Ramos (cell line): ENCODE measurements around the gene CCBE1.

Experiments used
- in situ Hi-C: fragments of 300-500 bp; cut with MboI; formaldehyde crosslinking; loops from one replicate; pipeline ENCODE4 v1.14.3; 2022; ENCODE audit warnings: low sequenced_read_pairs; ENCODE audit not compliant: unreplicated experiment

The CCBE1 gene

DNA sequence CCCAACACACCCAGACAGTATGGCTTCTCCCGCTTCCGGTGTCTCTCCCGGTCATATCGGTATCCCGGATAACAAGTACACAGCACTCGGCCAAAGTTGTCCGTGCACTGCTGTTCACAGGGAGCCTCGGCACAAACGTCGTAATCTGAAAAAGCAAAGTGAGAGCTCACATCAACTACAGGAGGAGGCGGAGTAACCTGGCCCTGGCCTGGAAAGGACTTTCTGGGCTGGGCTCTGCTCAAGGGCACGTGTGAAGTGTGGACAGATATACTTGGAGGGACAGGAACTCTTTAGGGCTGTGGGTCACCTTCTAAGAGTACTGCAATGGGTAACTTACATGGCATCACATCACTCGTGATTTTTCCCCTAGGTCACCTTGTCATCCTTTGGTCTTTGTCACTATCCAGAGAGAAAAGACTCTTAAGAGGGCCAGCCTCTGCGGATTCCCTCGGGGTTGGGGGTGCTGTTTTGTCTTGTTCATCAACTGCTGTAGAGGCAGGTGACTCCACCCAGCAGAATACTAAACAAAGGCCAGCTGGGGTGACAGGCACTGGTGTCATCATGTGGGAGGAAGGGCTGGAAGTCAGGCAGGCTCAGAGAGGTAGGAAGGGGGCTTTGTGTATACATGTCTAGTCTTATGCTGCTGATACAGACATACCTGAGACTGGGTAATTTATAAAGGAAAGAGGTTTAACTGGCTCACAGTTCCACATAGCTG, 227.6 kb downstream of the CCBE1 start:
- in situ Hi-C loops, result no loop called here

DNA sequence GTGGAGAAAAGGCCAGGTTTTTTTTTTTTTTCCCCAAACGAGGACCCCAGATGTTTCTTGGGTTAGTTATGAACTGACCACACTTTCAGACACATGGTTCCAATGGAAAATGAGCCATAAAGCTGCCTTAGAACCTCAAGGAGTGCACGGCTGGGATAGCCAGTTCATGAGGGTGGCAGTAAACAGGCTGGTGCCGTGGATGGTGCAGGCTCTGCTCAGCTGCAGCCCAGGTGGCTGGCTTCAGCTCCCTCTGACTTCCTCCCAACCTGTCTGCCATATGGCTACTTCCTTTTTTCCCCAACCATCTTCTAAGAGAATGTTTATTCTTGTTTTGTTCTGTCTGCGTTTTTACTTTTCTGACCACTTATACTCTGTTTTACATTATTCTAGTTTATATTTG, 228.4 kb downstream of the CCBE1 start:
- in situ Hi-C loops, result no loop called here

DNA sequence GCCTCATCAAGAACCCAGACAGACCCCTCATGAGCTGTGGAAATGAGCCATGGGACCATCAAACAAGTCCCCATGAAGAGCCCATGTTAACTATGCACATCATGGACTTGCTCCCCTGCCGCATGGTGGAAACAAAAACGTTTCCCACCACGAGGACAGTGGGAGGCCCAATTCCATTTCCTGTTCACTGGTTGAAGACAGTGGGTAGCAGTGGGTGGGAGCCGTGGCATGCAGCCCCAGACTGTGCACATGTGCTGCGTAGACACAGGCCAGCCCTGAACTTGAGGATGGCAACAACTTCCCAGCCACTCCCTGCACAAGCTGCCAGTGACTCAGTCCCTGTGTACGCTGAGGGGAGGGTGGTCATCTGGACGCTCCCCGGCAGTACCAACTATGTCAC, 229.7 kb downstream of the CCBE1 start:
- in situ Hi-C loops, result no loop called here

DNA sequence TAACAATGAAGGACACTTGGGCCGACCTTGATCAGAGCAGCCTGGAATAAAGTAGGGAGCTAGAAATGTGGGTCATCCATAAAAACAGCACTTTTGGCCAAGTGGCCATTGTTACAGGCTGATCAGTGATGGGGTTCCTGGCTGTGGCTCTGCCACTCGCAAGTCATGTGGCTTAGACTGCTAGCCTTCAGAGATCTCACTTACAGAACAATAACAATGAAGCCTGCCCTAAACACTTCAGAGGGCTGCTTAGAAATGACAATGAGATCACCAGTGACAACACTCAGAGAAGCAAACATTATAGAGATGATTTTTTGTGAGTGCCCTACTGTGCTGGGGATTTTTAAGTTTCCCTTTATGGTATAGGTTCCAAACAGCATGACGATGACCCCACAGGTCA, 230.2 kb downstream of the CCBE1 start:
- in situ Hi-C loops, result no loop called here

DNA sequence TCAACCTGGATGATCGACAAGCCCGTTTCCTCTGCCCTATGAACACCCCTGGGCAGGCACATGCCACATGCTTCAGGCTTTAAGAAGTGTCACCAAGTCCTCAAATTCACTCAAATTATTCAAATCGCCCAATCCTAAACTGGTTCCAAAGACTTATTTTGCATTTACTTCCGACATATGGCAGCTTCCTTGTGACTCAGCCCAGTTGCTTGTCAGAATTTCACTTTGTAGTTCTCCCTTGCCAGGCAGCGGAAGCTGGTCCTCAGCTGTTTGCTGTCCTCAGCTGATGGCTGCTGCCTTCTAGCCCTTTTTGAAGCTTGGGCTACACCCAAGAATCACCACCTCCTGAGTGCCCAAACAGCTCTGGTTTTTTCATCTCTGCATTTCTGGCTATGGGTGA, 232.7 kb downstream of the CCBE1 start:
- in situ Hi-C loops, result no loop called here

DNA sequence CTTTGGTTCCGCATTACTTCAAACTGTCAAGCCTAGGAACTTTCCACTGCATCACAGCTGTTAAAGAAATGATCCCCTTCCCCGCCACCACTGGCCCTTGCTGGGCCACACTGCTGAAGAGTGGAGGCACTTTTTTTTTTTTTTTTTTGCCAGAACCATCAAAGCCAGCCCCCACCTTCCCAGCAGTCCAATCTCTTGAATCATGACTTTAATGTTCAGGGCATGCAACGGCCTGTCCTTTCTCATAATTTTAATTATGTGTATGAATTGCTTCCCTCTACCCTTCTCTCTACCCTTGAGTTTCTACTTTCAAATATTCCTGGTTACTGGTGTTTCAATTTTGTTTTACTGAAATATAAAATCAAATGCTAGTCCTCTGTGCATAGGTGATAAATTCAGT, 236.1 kb downstream of the CCBE1 start:
- in situ Hi-C loops, result no loop called here

DNA sequence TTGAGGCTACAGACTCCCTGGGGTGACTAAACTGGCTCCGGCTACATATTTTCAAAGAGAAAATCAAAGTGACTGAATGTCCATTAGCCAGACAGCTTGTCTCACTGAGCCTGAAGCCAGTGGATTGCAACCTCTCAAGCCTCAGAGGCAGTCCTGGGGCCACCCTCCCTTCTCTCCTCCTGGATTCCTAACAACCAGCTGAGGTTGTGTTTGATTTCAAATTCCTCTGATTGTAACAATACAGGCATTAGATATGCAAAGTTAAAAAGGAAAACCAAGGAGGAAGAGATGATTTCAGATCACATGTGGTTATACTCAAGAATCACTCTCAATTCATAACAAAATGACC, 237.2 kb downstream of the CCBE1 start:
- in situ Hi-C loops, result no loop called here

DNA sequence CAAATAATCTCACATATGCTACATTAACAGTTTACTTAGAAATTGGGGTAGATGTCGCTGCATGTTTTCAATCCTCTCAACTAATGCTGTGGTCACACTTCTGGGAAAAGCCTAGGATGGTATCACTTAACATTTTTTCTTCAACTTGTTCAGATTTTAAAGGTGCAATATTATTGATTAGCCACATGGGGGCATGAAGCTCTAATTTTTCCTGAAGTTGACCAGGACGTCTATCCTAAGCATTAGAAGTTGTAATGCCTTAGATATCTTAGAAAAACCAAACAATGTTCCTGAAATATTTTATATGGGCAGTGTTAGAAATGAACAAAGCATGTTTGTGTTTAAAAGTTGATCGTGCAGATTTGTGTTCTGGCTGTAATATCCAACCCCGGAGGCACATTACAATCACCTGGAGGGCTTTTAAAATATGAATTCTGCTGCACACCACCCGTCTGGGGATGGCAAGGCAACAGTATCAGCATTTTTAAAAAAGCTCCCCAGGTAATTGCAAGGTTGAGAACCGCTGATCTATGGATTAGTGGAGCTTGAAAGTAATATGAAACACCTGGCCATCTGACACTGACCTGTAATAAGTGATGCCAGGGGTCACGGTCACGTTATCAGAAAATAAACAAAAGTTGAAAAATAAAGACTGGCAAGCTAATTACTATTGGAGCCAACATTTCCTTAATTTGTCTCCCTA, 237.7 kb downstream of the CCBE1 start:
- in situ Hi-C loops, result no loop called here

DNA sequence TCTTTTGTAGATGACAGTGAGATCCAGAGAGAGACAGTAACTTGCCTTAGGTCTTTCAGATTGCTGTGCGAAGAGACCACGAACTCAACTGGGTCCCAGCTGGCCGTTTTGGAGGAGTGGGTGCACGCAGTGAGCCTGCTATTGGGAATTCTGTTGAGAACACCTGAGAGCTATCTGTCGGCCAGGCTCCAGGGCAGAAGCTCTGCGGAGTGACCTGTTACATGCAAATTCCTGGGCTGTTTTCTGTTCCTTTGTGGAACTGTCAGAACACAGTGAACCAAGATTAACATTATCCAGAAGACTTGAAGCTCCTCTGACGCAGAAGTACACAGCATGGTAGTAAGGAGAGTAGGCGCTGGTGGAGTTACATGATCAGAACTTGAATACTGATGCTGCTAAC, 238.6 kb downstream of the CCBE1 start:
- in situ Hi-C loops, result no loop called here

DNA sequence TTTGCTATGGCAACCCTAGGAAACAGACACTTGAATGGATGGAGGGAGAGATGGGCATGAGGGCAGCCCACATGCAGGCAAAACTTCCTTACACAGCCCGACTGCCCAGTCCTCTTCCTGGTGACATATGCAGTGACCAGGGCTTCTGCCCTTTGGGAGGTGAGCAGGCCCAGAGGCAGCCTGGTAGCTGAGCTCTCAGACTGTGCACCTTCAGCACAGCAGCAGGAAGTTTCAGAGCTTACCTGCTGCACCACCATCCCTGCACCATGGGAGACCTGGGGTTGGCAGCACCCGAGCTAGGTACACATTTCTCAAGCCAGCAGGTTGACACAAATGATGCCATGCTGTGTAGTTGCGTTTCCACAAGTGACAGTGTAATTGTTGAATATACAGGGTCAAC, 240.6 kb downstream of the CCBE1 start:
- in situ Hi-C loops, result no loop called here

DNA sequence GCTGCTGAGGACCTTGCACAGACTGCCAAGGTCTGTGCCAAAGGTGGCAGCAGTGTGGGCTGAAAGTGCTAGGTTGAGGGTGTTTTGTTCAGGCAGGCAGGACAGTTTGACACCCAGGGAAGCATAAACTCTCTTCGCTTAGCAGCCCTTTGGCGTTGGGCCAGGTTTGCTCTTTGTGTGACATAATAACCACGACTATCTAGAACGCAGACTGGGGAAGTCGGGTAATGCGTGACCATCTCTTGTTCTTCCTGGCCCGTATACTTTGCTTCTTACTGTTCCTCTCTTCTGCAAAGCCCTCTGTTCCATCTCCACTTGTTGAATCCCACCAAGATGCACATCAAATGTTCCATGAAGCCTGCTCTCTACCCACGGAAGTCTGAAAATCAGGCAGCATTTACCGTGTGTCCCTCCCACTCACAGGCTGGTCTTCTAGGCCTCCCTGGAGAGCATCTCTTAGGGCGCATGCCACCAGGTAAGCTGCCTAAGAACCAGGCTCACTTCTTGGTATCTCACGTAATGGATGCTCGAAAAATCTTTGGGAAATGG, 241.4 kb downstream of the CCBE1 start:
- in situ Hi-C loops, result no loop called here

DNA sequence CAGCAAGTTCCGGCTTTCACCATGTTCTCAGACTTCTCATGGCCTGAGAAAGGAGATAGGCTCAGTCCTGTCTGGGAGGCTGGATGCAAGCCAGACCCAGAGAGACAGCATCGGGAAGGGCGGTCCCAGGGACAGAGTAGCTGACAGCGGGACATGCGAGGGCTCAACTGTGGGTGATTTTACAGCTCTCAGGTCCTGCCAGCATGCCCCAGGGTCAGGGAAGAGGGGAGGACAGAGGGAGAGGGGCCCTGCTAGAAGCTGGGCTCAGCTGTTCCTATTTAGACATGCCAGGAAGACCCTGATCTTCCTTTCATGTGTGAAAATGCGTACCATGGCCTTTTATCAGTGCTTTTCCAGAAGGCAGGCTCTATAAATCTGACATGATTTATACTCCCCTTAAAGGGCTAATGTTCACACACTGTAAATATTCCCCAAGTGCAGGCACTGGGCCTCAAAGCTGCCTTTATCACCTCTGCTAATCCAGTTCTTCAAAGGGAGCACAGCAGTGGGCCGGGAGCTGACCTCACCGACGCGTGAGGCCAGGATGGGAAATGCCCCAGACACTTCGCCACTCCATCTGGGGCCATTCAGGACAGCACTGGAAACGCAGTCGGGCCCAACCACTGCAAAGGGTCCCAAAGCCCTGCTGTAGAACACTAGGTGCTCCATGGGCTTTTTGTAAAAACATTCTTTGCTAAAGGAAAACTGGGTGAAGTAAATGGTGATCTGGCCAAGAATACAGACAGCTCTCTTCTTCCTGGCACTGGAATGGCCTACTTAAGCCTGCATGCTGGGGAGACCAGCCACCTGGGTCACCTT, 242.1 kb downstream of the CCBE1 start:
- in situ Hi-C loops, result no loop called here

DNA sequence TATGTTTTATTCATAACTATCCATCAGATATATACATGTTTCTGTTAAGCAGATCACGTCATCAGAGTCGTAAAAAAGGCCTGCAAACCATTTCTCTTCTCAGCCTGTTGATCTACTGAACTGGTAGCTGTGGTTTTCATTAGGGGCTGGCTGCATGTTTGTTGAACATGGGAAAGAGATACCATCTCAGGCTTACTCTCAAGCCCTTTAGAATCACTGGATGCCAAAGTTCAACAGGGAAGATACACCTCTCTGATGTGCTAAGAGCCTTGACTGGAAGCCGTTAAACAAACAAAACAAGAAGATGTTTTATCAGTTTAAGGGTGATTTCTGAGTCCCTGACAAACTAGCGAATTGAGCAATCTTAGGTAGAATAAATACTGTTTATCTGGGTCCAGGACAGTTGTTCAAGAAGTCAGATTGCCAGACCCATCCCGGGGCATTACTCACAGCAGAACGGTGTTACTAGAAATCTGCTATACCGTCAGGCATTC, 243.7 kb downstream of the CCBE1 start:
- in situ Hi-C loops, result no loop called here

DNA sequence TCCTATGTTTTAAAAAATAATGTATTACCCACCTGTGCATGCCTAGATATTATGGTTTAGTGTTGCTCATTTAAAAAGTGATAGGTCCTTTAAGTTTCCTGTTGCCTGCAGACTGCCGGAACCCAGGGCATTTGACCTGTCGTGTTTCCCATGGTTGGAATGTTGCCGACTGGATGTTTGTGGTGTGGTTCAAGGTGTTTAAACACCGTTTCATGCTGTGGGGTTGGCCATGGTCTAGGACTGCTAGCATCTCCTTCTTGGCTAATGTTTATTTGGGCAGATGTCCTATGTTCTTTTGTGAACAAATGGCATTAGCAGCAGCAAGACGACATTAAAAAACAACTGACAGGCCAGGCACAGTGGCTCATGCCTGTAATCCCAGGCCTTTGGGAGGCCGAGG, 245.3 kb downstream of the CCBE1 start:
- in situ Hi-C loops, result no loop called here

DNA sequence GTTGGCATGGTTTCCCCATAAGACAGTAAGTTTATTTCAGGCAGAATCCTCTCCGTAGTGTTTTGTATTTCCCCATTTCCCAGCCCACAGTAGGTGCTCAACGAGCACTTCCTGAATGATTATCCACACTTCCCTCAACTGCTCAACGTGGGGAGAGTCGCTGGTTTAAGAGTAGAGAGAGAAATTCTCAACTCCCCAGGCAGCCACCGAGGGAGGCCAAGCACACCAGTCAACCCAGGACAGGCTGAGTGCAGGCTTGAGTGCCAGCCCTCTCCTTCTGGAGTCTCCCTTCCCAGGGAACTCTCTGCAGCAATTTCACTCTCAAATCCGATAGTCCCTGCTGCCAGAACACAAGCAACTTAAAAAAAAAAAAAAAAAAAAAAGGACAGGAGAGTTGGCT, 246.2 kb downstream of the CCBE1 start:
- in situ Hi-C loops, result no loop called here

DNA sequence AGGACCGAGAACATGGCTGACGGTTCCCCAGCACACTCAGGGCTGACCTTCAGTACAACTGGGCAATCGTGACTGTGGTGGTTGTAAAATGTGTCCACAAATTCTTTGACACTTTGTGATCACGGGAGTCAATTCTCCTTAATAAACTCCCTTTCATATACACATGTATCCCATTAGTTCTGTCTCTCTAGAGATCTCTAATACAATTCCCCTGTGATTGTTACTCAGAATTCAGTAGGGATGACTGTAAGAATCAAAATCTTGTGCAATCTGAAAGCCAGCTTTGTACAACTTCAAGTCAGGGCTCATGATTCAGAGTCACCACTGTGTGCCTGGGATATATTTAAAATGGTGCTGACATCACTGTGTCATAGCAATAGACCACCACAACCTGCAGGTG, 248.7 kb downstream of the CCBE1 start:
- in situ Hi-C loops, result no loop called here

DNA sequence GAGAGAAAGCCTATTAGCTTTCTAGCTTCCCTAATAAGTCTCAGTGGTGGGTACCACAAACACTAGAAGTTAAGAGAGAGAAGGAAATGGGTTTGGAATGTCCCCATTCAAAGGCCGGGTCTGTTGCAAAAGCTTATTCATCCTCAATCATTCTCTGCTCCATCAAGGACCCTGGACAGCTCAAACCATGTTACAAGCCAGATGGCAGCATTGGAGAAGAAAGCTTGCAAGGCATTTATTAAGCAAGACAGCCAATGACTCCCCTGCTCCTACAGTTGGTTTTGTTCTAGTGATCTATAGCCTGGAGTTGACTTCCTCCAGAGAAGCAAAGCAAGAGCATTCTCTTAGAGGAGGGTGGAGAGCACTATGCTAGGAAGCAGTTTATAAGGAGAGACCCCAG, 251.2 kb downstream of the CCBE1 start:
- in situ Hi-C loops, result no loop called here

DNA sequence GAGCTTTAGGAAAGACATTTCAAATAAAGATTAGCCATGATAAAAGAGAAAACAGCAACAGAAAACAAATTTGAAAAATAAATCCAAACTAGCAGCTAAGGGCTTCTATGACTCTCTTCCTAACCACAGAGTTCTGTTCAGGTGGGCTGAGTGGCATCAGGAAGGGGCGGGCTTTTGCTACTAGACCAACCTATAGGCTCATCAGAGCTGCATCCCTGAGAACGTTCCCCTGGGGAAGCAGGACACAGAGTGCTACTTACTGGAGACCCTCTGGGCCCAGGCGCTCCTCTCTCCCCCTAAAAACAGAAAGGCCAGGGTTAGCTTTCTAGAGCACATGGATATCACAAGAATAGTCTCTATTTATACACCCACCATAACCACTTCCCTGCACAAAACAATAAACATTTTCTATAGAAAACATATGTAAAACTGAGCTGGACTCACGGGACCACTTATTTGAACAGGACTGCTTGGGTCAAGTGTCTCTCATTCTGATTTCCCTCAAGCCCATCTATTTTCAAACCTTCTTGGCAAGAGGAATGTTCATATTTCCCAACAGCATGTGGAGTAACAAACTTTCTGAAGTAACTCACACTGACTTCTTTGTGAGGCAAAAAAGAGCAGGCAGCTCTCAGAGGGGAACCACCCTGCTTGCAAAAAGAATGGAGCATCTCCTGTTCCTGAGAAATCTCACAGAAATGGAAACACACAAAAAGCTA, 259.2 kb downstream of the CCBE1 start:
- in situ Hi-C loops, result no loop called here

DNA sequence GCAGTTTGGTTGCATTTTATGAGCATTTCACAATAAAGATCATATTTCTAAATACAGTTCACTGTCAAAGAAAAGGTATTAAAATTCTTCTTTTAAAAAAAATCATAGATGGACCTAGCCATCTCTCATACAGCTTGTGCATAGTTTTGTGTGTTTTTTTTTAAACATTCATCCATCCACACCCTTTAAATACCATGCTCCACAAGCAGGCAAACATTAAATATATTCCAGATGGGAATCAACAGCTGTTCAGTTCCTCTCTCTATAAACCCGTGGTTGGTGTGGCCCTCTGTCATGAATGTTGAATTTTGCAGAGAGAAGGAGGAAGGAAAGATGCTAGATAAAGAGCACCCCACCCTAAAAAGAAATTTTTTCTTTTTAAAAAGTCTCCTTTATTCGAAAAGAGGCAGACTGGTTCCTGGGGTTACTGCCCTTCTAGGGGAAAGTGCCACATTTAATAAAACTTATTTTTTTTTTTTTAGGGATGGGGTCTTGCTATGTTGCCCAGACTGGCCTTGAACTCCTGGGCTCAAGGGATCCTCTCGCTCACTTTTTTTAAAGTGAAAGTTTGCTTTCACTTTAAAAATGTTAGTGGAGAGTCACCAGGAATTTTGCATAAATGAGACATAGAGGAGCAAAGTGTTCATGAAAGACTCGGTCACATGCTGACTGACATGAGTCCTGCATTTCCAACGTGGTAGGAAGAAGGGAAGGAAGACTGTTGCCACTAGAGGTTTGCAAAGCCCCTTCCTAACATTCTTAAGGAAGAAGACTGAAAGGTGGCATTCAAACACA, 264.2 kb downstream of the CCBE1 start:
- in situ Hi-C loops, result no loop called here

DNA sequence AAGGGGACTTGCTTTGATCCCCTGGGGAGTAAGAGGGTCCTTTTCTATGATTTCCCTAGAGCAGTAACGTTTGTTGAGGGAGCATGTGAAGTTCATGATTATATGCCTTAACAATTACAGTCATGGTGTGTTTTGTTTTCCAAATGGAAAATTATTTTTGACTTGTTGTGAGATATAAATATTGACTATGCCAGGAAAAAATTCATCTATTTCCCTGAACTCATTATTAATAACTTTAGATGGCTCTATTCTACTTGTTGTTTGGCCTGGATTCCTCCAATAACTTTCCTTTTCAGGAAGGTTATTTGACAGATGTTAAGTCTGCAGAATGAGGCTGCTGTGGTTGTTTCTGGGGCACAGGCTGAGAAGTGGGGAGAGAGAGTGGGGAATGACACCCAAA, 266.1 kb downstream of the CCBE1 start:
- in situ Hi-C loops, result no loop called here
